ENCODE results near the gene MAN1A1.
"Not testable (repeated sequence)": the region's sequence is repeated elsewhere in the genome, so short reads cannot be mapped to it uniquely, and the experiment has no call there.

The MAN1A1 gene

GRCh38 chr6:119171088-119171841, 178.3 kb downstream of the MAN1A1 start:
- Histone ChIP-seq H3K36me3 (ENCODE audit: control insufficient read depth, insufficient read depth, low read length) (no peaks in the 10 kb centered on the region), H3K27me3 (replicated peaks; ENCODE audit: control insufficient read depth, insufficient read depth, low read length, poor library complexity, severe bottlenecking) (no peaks in the 10 kb centered on the region), H3K4me1 (ENCODE audit: control insufficient read depth, insufficient read depth, low read length, poor library complexity, severe bottlenecking) (no peaks in the 10 kb centered on the region), H3K4me3 (ENCODE audit: insufficient read depth, low read depth, low read length, poor library complexity, severe bottlenecking) (no peak overlapping the region), H3K9me3 (ENCODE audit: control insufficient read depth, low read length) (no peaks in the 10 kb centered on the region), H3K27ac (ENCODE audit: insufficient read depth, low read length, poor library complexity, severe bottlenecking) (no peak overlapping the region)
- no peak for DNase-seq

DNA sequence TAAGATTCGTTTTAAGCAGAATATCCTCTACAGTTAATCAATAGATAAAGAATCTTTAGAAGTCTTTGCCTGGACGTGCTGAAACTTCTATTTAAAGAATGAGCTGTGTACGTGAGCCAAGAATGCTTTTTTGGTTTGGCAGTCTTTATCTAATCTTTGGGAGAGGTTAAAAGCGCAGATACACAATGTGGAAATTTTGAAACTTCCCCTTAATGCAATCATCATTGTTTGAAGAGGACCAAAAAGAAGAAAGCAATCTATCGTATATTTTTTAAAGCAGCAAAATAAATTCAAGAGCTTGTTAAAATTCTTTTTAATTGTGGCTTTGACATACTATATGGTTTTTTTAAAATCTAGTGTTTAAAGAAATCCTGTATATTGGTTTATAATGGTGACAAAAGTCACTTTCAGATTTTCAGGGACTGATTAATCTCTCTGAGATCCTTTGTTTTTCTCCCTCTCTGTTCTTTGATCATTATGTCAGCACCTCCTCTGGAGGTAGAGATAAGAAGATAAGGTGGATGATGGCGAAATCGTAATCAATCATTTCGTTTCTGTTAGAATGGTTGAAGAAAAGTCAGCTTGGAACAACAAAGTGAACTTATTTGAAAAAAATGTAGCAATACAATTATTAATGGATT, 179.0 kb downstream of the MAN1A1 start:
- Histone ChIP-seq H3K4me1 (ENCODE audit: control insufficient read depth, insufficient read depth, low read length, poor library complexity, severe bottlenecking) (no peaks in the 10 kb centered on the region), H3K27me3 (replicated peaks; ENCODE audit: control insufficient read depth, insufficient read depth, low read length, poor library complexity, severe bottlenecking) (no peaks in the 10 kb centered on the region), H3K9me3 (ENCODE audit: control insufficient read depth, low read length) (no peaks in the 10 kb centered on the region), H3K27ac (ENCODE audit: insufficient read depth, low read length, poor library complexity, severe bottlenecking) (no peak overlapping the region), H3K36me3 (ENCODE audit: control insufficient read depth, insufficient read depth, low read length) (no peaks in the 10 kb centered on the region), H3K4me3 (ENCODE audit: insufficient read depth, low read depth, low read length, poor library complexity, severe bottlenecking) (no peak overlapping the region)
- no peak for DNase-seq

- Histone ChIP-seq H3K4me1 (ENCODE audit: control insufficient read depth, insufficient read depth, low read length, poor library complexity, severe bottlenecking) (no peaks in the 10 kb centered on the region), H3K27ac (ENCODE audit: insufficient read depth, low read length, poor library complexity, severe bottlenecking) (no peak overlapping the region), H3K4me3 (ENCODE audit: insufficient read depth, low read depth, low read length, poor library complexity, severe bottlenecking) (no peak overlapping the region), H3K27me3 (replicated peaks; ENCODE audit: control insufficient read depth, insufficient read depth, low read length, poor library complexity, severe bottlenecking) (no peaks in the 10 kb centered on the region), H3K36me3 (ENCODE audit: control insufficient read depth, insufficient read depth, low read length) (no peaks in the 10 kb centered on the region), H3K9me3 (ENCODE audit: control insufficient read depth, low read length) (no peaks in the 10 kb centered on the region)
- no peak for DNase-seq
These were observed 179.5 kb downstream of the MAN1A1 start for GRCh38 chr6:119170103-119170446.

- not testable (repeated sequence) for H3K27me3 ChIP-seq (replicated peaks; ENCODE audit: control insufficient read depth, insufficient read depth, low read length, poor library complexity, severe bottlenecking); H3K36me3 ChIP-seq (ENCODE audit: control insufficient read depth, insufficient read depth, low read length); H3K4me1 ChIP-seq (ENCODE audit: control insufficient read depth, insufficient read depth, low read length, poor library complexity, severe bottlenecking); H3K9me3 ChIP-seq (ENCODE audit: control insufficient read depth, low read length); H3K27ac ChIP-seq (ENCODE audit: insufficient read depth, low read length, poor library complexity, severe bottlenecking); H3K4me3 ChIP-seq (ENCODE audit: insufficient read depth, low read depth, low read length, poor library complexity, severe bottlenecking); DNase-seq
These were observed 180.2 kb downstream of the MAN1A1 start for GRCh38 chr6:119169355-119169754.

- Histone ChIP-seq H3K36me3 (ENCODE audit: control insufficient read depth, insufficient read depth, low read length) (no peaks in the 10 kb centered on the region), H3K9me3 (ENCODE audit: control insufficient read depth, low read length) (no peaks in the 10 kb centered on the region), H3K27ac (ENCODE audit: insufficient read depth, low read length, poor library complexity, severe bottlenecking) (no peak overlapping the region), H3K27me3 (replicated peaks; ENCODE audit: control insufficient read depth, insufficient read depth, low read length, poor library complexity, severe bottlenecking) (no peaks in the 10 kb centered on the region), H3K4me3 (ENCODE audit: insufficient read depth, low read depth, low read length, poor library complexity, severe bottlenecking) (no peak overlapping the region), H3K4me1 (ENCODE audit: control insufficient read depth, insufficient read depth, low read length, poor library complexity, severe bottlenecking) (no peaks in the 10 kb centered on the region)
- DNase-seq = no peak
These were observed 183.4 kb downstream of the MAN1A1 start for GRCh38 chr6:119166024-119166784.

- Histone ChIP-seq H3K4me3 (ENCODE audit: insufficient read depth, low read depth, low read length, poor library complexity, severe bottlenecking) (no peak overlapping the region), H3K27me3 (replicated peaks; ENCODE audit: control insufficient read depth, insufficient read depth, low read length, poor library complexity, severe bottlenecking) (no peaks in the 10 kb centered on the region), H3K27ac (ENCODE audit: insufficient read depth, low read length, poor library complexity, severe bottlenecking) (no peak overlapping the region), H3K4me1 (ENCODE audit: control insufficient read depth, insufficient read depth, low read length, poor library complexity, severe bottlenecking) (no peaks in the 10 kb centered on the region), H3K9me3 (ENCODE audit: control insufficient read depth, low read length) (no peaks in the 10 kb centered on the region), H3K36me3 (ENCODE audit: control insufficient read depth, insufficient read depth, low read length) (no peaks in the 10 kb centered on the region)
- no peak for DNase-seq
These were observed 186.6 kb downstream of the MAN1A1 start for GRCh38 chr6:119163006-119163405.

GRCh38 chr6:119162134-119162775, 187.3 kb downstream of the MAN1A1 start:
- Histone ChIP-seq H3K36me3 (ENCODE audit: control insufficient read depth, insufficient read depth, low read length) (no peaks in the 10 kb centered on the region), H3K27me3 (replicated peaks; ENCODE audit: control insufficient read depth, insufficient read depth, low read length, poor library complexity, severe bottlenecking) (no peaks in the 10 kb centered on the region), H3K27ac (ENCODE audit: insufficient read depth, low read length, poor library complexity, severe bottlenecking) (no peak overlapping the region), H3K4me1 (ENCODE audit: control insufficient read depth, insufficient read depth, low read length, poor library complexity, severe bottlenecking) (no peaks in the 10 kb centered on the region), H3K9me3 (ENCODE audit: control insufficient read depth, low read length) (no peaks in the 10 kb centered on the region), H3K4me3 (ENCODE audit: insufficient read depth, low read depth, low read length, poor library complexity, severe bottlenecking) (no peak overlapping the region)
- DNase-seq = no peak

- H3K9me3 ChIP-seq (ENCODE audit: control insufficient read depth, low read length) = no peaks in the 10 kb centered on the region
- no peak overlapping the region for H3K4me3 ChIP-seq (ENCODE audit: insufficient read depth, low read depth, low read length, poor library complexity, severe bottlenecking)
- no peaks in the 10 kb centered on the region for H3K36me3 ChIP-seq (ENCODE audit: control insufficient read depth, insufficient read depth, low read length)
- no peak overlapping the region for H3K27ac ChIP-seq (ENCODE audit: insufficient read depth, low read length, poor library complexity, severe bottlenecking)
- no peaks in the 10 kb centered on the region for H3K4me1 ChIP-seq (ENCODE audit: control insufficient read depth, insufficient read depth, low read length, poor library complexity, severe bottlenecking)
- H3K27me3 ChIP-seq (replicated peaks; ENCODE audit: control insufficient read depth, insufficient read depth, low read length, poor library complexity, severe bottlenecking) = no peaks in the 10 kb centered on the region
- no peak for DNase-seq
These were observed 188.1 kb downstream of the MAN1A1 start for GRCh38 chr6:119161438-119161837.

DNA sequence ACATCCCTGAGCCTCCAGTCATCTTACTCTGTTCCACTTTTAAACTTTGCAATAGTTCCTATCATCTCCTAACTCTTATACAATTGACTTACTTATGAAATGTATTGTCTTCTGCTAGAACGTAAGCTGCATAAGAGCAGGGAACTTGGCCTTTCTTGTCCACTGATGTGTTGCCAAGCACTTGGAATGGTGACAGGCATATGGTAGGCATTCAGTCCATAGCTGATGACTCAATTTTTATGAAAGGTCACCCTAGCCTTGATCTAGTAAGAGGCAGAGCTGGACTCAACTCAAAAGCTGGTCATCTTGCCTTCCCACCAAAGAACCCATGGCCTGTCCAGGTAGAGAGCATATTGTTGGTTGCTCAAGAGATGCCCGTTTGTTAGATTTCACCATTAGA, 188.7 kb downstream of the MAN1A1 start:
- DNase-seq = no peak
- no peaks in the 10 kb centered on the region for H3K4me1 ChIP-seq (ENCODE audit: control insufficient read depth, insufficient read depth, low read length, poor library complexity, severe bottlenecking)

More for the DNA sequence above, 188.7 kb downstream of the MAN1A1 start:
- no peaks in the 10 kb centered on the region for H3K9me3 ChIP-seq (ENCODE audit: control insufficient read depth, low read length)
- no peak overlapping the region for H3K4me3 ChIP-seq (ENCODE audit: insufficient read depth, low read depth, low read length, poor library complexity, severe bottlenecking)
- H3K27ac ChIP-seq (ENCODE audit: insufficient read depth, low read length, poor library complexity, severe bottlenecking) = no peak overlapping the region
- no peaks in the 10 kb centered on the region for H3K36me3 ChIP-seq (ENCODE audit: control insufficient read depth, insufficient read depth, low read length)
- no peaks in the 10 kb centered on the region for H3K27me3 ChIP-seq (replicated peaks; ENCODE audit: control insufficient read depth, insufficient read depth, low read length, poor library complexity, severe bottlenecking)

Measured in effector memory CD4-positive, alpha-beta T cell (primary cell).